ENCODE measurements around the gene RAX2.
"Not testable (repeated sequence)": the region's sequence is repeated elsewhere in the genome, so short reads cannot be mapped to it uniquely, and the experiment has no call there.

RAX2 gene

DNA sequence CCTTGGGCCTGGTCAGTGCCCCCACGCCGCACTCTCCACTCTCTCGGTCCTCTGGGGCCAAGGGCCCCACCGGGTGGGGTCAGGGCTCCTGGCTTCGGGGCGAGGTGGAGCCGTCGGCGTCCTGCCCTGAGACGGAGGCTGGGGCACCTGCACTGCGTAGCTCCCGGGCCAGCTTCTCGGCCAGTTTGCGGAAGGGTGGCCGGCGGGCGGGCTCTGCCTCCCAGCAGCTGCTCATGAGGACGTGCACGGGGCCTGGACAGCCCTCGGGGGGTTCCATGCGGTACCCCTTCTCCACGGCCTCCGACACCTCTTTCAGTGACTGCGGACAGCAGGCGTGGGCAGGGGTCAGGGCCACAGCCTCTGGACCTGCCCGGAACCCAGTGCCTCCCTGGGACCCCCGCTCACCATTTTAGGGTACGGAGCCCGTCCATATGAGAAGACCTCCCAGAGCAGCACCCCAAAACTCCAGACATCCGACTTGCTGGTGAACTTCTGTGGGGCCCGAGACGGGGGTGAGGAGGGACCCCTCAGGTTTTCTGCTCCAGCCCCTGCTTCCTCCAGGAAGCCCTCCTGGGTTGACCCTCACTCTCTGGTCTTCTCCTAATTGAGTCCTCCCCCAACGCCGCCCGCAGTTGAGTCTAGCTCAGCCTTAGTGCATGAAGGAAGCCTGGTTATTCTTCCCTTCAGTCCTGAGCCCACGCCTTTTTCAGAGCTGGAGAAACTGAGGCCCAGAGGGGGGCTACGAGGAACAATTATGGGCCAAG lies 6.3 kb upstream of the RAX2 start:
- DNase-seq (ENCODE audit: low spot score) = no peak

DNA sequence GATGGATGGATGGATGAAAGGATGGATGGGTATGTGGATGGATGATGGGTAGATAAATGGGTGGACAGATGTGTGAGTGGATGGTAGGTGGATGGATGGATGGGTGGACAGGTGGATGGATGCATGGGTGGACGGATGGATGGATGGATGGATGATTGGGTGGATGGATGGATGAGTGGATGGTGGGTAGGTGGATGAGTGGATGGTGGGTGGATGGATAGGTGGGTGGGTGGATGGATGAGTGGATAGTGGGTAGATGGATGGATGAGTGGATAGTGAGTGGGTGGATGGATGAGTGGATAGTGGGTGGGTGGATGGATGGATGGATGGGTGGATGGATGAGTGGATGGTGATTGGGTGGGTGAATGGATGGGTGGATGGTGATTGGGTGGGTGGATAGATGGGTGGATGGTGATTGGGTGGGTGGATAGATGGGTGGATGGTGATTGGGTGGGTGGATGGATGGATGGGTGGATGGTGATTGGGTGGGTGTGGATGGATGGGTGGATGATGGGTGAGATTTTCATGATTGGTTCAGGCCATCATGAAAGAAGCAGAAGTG lies 4.5 kb upstream of the RAX2 start:
- DNase-seq (ENCODE audit: low spot score) = peak; percentile 35

DNA sequence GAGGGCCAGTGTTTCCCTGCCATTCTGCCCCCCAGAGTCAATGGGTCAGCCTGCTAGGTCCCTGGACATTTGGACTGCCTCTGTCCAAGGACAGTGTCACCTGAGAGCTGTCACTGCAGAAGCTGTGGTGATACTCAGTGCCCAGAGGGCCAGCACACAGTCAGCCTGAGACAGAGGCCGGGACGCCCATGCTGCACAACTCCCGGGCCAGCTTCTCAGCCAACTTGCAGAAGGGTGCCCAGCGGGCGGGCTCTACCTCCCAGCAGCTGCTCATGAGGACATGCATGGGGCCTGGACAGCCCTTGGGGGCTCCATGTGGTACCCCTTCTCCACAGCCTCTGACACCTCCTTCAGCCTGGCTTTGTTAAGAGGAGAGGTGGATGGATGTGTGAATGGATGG lies 3.8 kb upstream of the RAX2 start:
- no peak for DNase-seq (ENCODE audit: low spot score)

DNA sequence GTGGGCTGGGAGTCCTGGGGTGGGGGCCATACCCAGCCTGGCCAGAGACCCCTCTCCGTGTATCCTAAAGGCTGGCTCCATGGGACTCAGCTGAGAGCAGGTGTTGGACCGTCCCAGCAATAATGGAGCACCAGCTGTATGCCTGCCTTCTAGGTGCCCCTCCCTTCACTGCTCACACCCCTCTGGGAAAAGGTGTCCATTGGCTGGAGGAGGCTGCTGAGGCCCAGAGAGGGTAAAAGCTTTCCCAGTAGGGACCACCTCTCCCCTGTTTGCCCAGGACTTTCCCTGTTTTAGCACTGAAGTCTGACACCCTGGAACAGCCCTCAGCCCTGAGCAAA lies 3.3 kb upstream of the RAX2 start:
- DNase-seq (ENCODE audit: low spot score) = no peak

DNA sequence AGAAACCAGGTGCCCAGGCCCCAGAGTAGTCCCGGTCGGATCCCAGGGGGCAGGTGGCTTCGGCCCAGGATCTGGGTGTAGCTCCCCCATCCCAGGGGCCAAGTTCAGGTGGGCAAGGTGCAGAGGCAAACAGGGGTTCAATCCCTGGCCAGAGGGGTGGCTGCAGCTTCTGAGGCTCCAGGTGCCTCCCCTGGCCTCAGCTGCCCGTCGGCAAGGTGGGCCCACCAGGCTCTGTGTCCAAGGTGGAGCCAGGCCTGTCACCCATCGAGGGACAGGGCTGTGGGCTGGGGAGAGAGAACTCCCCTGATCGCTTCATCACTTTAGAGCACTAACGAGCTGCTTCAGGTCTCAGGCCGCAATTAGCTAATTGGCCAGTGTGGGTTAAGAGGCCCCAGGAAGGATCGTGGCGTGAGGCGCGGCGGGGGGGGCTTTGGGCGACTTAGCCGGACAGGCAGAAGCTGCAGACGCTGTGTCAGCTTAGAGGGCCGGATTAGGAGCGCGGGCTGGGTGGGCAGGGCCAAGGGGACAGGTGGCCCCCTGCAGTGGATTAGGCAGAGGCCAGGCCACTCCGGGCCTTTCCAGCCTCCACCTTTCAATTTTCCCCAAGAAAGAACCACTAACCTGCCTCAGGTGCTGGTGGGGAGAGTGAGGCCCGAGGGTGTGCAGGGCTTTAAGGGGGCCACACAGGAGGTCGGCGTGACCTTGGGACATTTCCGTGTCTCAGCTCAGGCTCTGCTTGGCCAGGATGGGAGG lies 2.8 kb upstream of the RAX2 start:
- no peak for DNase-seq (ENCODE audit: low spot score)

DNA sequence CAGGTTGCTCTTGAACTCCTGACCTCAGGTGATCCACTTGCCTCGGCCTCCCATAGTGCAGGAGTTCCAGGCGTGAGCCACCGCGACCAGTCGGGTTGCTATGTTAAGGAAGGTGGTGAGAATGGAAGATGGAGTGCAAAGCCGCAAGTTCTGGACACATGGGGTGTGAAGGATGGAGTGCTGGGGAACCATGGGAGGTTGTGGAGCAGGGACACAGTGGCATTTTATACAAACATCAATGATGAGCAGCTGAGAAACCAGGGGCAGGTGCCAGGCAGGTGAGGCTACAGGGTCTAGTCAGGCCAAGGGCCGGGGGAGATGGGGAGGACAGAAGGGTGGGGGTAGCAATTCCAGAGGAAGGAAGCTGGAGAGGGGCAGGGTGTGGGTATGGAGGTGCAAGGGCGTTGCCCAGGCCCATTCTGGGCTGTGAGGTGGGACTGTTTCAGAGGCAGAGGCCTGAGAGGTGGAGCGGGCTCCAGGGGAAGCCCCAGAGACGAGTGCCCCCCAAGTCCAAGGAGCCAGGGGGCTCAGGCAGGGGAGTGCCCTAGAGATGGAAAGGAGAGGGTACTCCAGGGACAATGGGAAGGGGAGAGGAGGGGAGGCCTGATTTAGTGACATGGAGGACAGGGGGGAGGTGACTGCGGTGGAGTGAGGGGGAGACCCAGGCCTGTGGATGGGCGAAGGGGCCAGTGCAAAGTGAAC lies 1.9 kb upstream of the RAX2 start:
- DNase-seq (ENCODE audit: low spot score) = no peak

DNA sequence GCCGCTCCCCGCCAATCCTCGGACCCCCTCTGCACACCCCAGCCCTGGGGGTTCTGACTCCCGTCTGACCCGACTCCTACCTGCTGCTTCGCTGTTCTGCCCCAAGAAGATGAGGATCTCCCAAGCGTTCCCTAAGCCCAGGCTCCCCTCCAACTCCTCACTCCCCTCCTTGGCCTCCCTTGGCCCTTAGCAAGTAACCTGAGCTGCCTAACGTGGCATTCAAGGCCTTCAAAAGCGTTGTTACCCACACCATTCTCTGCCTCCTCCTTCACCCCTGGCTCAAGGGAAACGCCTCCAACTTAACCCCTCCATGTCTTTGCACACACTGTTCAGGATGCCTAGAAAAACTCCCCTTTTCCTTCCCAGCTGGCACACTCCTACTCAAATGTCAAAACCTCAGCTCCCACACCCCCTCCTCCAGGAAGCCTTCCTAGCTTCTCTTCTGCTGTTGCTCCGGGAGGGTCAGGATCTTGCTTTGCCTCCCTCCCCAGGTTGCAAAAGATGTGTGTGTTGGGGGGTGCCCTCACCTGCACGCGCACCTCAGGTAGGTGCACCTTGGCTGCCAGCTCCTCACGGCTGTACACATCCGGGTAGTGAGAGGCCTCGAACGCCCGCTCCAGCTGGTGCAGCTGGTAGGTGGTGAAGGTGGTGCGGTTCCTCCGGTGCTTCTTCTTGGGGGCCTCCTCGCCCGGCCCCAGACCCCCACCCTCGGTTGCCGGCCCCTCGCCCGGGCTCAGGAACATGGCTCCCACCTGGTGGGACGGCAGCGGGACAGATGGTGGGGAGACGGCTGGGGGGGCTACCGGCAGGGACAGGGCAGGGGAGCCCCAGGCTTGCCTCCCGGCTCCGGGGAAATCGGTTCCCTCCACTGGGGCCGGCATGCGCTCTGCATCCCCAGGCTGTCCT lies 775 bp downstream of the RAX2 start:
- DNase-seq (ENCODE audit: low spot score) = no peak

DNA sequence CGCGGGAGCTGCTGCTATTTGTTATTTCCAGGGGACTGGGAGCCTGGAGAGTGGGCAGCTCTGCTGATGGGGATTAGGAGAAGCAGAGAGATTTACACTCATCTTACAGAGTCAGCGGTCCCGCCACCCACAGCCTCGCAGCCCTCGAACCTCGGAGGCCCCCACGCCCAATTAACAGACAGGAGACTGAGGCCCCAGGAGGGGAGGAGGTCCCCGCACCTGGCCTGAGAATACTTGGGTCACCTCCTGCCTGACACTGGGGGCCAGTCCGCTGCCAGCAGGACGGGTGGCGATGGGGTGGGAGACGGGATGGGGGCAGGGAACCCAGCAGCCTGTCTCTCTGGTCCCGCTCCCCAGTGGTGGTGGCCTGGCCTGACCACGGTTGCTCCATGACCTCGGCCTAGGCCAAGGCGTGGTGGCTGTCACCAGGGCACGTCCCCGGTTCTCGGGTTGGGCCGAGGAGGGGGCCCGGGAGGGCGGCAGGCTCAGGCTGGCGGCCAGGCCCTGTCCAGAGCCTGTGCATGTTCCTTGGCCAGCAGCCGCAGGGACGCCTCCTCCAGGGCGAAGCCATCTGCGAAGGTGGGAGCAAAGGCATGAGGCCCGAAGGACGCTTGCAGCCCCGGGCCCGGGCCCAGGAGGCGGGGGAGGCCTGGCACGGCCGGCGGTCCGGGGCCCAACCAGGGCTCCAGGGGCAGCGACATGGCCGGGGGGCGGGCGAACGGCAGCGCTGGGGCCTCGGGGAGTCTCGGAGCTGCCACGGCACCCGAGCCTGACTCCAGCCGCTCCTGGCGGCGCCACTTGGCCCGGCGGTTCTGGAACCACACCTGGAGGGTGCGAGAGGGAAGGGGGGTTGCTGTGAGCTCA lies 1.7 kb downstream of the RAX2 start:
- DNase-seq (ENCODE audit: low spot score) = no peak

DNA sequence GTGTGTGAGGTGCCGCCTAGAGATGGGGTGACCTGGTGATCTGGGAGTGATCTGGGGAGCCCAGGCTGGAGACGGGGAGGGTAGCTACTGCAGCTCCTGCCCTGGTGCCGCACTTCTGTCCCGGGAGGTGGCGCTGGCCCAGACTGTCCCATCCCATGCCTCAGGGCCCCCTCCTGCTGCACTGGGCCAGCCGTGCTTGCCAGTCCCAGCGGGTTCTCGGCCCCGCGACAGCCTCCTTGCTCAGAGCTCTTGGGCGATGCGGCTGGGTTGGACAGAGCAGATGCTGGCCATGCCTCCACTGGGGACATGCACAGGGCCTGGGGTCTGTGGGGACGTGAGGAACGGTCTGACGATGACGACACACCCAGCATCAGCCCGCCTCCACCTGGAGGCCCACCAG lies 2.5 kb downstream of the RAX2 start:
- no peak for DNase-seq (ENCODE audit: low spot score)

DNA sequence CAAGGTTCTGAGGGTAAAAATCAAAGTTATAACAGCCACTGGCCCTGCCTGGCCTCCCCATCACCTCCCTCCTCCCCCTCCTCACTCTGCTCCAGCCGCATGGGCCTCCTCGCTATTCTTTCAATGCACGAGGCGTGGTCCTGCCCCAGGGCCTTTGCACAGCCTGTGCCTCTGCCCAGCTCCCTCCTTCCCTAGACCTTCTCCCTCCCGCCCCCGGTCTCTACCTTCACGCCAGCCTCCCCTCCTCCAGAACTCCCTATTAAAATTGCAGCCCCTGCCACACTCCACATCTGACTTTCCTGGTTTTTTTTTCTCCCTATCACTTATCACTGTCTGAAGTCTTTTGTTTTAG lies 3.3 kb downstream of the RAX2 start:
- DNase-seq (ENCODE audit: low spot score) = no peak

DNA sequence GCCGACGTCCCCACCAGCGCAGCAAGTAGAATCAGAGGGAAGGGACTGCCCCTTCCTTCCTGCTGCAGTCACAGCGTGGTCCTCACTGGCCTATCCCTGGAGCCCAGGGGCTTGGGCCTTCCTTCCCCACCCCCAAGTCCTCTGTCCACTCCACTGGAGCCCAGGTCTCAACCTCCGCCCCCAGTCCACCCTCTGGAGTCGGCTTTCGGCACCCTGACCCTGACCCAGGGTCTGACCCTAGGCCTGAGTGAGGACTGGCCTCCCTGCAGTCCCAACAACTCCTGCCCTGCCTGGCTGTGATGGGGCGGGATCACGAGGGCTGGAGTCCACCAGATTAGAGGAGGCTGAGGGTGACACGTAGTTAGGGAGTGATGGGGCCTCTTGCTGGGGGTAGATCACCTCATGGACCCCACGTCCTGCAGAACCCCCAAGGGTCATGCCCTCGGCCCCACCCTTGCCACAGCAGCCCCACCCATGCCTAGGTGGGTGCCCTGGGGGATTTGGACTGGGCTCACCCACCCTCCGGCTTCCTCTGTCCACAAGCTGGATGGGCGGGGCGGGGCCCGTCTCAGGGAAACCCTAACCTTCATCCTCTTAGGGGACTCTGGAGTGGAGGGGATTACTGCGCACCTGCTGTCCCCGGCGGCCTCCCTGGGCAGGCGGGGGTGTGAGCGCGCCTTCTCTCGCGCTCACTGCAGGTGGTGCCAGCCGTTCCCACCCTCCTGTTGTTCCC lies 3.8 kb downstream of the RAX2 start:
- DNase-seq (ENCODE audit: low spot score) = no peak

DNA sequence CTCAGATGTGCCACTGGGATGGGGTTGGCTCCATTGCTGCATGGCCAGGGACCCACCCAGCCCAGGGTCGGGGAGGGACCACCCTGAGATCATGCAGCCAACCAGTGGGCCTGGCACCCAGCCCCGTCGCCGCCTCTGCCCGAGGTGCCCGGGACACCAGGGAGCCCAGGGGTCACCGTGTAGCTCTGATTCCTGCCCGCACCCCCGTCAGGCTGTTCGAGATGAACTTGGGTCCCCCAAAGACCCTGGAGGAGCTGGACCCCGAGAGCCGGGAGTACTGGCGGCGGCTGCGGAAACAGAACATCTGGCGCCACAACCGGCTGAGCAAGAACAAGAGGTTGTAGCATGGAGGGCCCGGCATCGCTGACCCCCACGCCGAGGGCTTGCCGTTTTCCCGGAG lies 5.0 kb downstream of the RAX2 start:
- no peak for DNase-seq (ENCODE audit: low spot score)

DNA sequence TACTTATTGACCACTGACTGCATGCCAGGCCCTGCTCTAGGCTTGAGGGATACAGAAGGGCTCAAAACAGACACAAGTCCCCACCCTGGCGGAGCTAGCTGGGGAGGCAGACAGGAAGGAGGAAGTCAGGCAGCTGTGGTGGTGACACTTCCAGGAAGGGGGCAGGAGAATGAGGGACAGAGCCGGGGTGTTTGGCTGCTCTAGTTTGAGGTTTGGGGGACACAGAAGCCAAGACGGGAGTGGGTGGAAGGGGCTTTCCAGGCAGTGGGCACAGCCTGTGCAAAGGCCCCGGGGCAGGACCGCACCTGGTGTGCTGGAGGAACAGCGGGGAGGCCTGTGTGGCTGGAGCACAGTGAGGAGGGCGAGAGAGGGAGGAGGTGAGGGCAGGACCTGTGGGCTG lies 5.5 kb downstream of the RAX2 start:
- no peak for DNase-seq (ENCODE audit: low spot score)

DNA sequence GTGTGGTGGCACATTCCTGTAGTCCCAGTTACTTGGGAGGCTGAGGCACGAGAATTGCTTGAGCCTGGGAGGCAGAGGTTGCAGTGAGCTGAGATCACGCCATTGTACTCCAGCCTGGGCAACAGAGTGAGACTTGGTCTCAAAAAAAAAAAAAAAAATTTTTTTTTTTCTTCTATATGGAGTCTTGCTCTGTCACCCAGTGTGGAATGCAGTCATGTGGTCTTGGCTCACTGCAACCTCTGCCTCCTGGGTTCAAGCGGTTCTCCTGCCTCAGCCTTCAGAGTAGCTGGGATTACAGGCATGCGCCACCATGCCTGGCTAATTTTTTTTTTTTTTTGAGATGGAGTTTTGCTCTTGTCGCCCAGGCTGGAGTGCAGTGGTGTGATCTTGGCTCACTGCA lies 6.3 kb downstream of the RAX2 start:
- DNase-seq (ENCODE audit: low spot score) = not testable (repeated sequence)

DNA sequence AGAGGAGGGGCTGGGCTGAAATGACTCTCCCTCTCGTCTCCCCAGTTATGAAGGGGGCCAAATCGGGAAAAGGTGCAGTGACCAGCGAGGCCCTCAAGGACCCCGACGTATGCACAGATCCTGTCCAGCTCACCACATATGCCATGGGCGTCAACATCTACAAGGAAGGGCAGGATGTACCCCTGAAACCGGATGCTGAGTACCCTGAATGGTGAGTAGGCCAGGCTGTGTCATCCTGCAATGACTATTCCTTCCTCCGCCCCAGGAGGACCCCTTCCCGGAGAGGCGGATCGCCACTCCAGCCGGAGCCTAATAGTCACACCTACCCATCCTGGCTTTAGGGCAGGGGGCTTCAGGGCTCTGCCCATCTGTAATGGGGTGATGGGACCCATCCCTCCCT lies 6.9 kb downstream of the RAX2 start:
- DNase-seq (ENCODE audit: low spot score) = no peak

DNA sequence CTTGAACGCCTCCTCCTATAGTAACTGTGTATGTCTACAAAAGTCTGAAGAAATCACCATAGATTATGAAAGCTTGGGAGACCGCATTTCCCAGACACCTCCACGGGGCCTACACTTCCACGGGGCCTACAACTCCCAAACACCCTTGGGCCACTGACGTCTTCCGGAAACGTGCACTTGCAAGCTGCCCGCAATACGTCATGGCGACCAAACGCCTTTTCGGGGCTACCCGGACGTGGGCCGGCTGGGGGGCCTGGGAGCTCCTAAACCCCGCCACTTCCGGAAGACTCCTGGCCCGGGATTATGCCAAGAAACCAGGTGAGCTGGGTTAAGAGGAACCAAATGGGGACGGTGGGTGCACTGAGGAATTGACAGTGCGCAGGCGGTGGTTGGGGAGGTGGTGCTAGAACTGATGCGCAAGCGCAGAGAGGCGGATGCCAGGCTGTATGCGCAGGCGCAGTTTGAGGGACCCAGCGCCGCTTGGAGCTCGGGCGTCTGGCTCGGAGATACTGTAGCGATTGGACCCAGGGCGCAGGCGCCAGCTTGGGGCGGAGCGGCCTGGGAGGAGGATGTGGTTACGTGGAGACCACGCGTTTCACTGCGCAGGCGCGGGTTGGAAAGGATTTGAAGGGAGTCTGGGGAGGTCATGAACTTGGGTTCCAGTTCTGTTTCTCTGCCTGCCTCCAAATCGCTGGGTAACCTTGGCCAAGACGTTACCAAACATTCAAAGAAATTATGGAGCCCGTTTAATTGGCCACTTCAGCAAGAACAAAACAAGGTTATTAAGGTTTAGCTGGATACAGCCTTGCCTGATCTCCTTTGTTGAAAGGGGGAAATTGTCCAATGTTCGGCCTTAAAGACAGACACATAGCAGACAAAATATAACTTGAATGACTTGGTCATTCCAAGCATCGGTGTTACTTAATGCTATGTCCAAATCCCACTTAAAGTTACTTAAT lies 9.2 kb downstream of the RAX2 start, which contains the start of gene MRPL54:
MRPL54 (plus strand) TSS at position 182 of the 959 bp plus-strand sequence; CDS start at position 201, 19 bp downstream.
- peak; percentile 100 for DNase-seq (ENCODE audit: low spot score)

DNA sequence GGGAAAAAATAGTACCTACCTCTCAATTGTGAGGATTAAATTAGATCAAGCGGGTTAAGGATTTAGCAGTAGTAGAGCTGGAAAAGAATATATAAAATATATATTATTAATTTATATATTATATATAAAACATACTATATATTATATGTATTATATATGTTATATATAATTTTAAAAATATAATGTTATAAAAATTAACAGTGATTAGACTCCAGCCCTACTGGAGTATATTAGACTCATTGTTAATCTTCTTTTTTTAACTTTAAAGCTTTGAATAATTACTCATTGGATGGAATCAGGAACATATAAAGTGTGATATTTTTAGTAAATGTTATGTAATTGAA lies 9.9 kb downstream of the RAX2 start:
- no peak for DNase-seq (ENCODE audit: low spot score)

DNA sequence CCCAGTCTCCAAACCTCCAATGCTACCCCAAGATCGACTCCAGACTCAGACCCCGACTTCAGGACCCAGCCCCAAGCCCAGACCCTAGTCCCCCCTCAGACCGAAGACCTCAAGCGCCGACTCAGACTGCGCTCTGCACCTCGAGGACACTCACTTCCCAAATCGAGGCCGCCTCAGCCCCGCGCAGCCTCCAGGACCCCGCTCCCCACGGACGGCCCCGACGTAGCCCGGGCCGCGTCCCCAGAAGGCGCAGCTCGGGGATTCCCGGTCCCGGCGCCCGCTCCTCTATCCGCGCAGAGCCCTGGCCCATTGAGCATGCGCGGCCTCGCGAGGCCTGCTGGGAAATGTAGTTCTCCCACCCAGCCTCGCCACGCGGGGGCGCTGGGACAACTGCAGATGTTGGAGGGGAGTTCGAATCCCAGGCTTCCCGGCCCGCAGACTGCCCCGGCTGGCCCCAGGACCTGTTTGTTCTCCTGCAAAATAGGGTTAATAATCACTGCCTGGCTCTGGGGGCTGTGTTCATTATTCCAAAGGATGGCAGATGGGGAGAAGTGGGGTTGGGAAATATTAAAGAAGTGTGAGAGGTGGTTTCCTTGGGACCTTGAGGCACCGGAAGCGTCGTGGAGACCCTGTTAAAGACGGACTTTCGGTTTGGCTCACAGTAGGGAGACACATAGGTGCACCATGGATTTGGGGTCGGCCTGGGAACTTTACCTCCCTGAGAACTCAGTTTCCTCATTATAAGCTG lies 10.5 kb downstream of the RAX2 start, which contains the start of gene APBA3:
APBA3 (minus strand) TSS at position 311 of the 748 bp plus-strand sequence. CDS start 1,428 bp downstream, outside the sequence.
- DNase-seq (ENCODE audit: low spot score) = peak; percentile 95
